Lung (tissue), 12 donors: Measurements from ENCODE around the gene OR5F1. TPM values are rescaled to one million over a fixed set of nuclear protein-coding genes. Genes with fewer than 3 reads are reported as not detected.
A peak's percentile ranks its signal among the peaks of the same experiment; 100 is the strongest.

Source experiments
- ATAC-seq: fragments of 200-7000 bp; cut with Tn5 transposase; one replicate; pipeline ENCODE4 v1.9.1; 2020; ENCODE audit warnings: moderate number of reproducible peaks; ENCODE audit not compliant: insufficient read depth, low FRiP score
- DNase-seq, 3 donors: peaks; one replicate each; pipeline ENCODE4 v3.0.0-alpha.2; 2013 to 2017
- H3K27ac ChIP-seq, 2 donors: one replicate each; pipeline ENCODE4 v1.5.1; 2013; ENCODE audit warnings: mild to moderate bottlenecking in 2 of 2, moderate library complexity in 2 of 2, control low read depth in 1 of 2, inconsistent platforms in 1 of 2, low read depth in 1 of 2, low read length in 1 of 2
- H3K27me3 ChIP-seq, 3 donors: one replicate each; pipeline ENCODE4 v1.5.1; 2013; ENCODE audit warnings: low read length in 2 of 3; ENCODE audit not compliant: control insufficient read depth in 3 of 3, insufficient read depth in 3 of 3
- H3K36me3 ChIP-seq, 4 donors: one replicate each; pipeline ENCODE4 v1.5.1; 2013; ENCODE audit warnings: low read length in 4 of 4, mild to moderate bottlenecking in 1 of 4, moderate library complexity in 1 of 4; ENCODE audit not compliant: control insufficient read depth in 4 of 4, insufficient read depth in 4 of 4
- H3K4me1 ChIP-seq, 5 donors: one replicate each; pipeline ENCODE4 v1.5.1; 2013; ENCODE audit warnings: low read length in 5 of 5, mild to moderate bottlenecking in 2 of 5, moderate library complexity in 1 of 5; ENCODE audit not compliant: control insufficient read depth in 5 of 5, insufficient read depth in 5 of 5
- H3K4me3 ChIP-seq: one replicate; pipeline ENCODE4 v1.5.1; 2013; ENCODE audit warnings: mild to moderate bottlenecking, control low read depth, moderate library complexity
- H3K9ac ChIP-seq, 2 donors: one replicate each; pipeline ENCODE4 v1.5.1; 2013; ENCODE audit warnings: low read length in 2 of 2, control low read depth in 1 of 2; ENCODE audit not compliant: insufficient read depth in 1 of 2
- H3K9me3 ChIP-seq, 4 donors: one replicate each; pipeline ENCODE4 v1.5.1; 2013; ENCODE audit warnings: low read length in 3 of 4, mild to moderate bottlenecking in 1 of 4, moderate library complexity in 1 of 4; ENCODE audit not compliant: control insufficient read depth in 4 of 4, insufficient read depth in 3 of 4
- WGBS, 2 donors: extraction: QIAGEN DNeasy Blood & Tissue Kit; methylation state at CpG; one replicate each; pipeline ENCODE4 v1.1.7; 2013; 5-methylcytosine and 5-hydroxymethylcytosine counted together
- polyA plus RNA-seq, 2 donors: library from polyadenylated mRNA; stranded (reverse); fragments of 200-250 nt; gene quantifications; one replicate each; pipeline ENCODE4 v1.2.1, GENCODE V29; 2013
- total RNA-seq, 2 donors: library from RNA; depleted of rRNA in 1 of 2; stranded (reverse); fragments of >200 nt in 1 of 2; gene quantifications; one replicate each; pipeline ENCODE4 v1.2.1, GENCODE V29; 2014 to 2021
- TF ChIP-seq, protein P1 (sequence below): IDR thresholded peaks from 2 replicates; pipeline ENCODE4 v1.5.1; 2012; ENCODE audit warnings: mild to moderate bottlenecking; ENCODE audit errors: control extremely low read depth, extremely low read depth
- donor health status: control.
- donor health status: control.
- donor health status: Bipolar disorder and iron deficiency.
- donor health status: healthy.
- donor health status: DM: yes; HTN: yes; CAD: no.

OR5F1 gene
- total and polyA plus RNA-seq, 4 donors: not detected

DNA sequence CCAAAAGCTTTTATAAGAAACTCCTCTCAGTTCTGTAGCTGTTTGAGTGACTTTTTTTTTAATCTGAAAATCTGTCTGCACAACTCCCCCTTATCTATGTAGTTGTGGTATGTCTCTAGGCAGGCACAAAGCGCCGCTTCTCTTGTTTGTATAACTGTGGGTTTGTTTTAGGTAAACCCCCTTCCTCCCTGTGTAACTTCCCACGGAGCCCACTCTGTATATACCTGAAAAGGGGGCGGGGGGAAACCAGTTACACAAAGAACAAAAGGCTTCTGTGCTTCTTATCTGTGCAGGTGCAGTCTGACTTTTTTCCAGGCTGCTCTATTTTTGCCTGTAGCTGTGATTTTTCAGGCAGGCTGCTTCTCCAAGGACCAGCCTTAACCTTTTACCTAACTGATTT is 37.9 kb downstream of the OR5F1 start:
- DNase-seq (peak; percentile 10 to 39 (median 37)), ATAC-seq (no peak)

DNA sequence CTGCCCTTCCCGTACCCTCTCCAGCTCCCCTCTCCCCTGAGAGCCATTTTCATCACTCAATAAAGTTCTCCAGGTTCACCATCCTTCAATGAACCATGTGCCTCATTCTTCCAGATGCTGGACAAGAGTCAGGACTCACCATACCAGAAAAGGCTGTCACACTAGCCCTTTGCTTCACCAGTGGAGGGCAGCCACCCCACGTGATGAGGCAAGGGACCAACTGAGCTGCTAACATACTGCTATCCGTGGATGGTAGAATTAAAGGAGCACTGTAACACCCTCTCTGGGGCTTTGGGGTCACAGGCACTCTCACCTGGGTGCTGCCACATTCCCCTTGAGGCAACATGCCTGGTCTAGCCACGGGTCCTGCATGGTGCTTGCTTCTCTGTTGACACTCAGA is 45.1 kb downstream of the OR5F1 start:
- WGBS, 2 donors: 67% methylated on average over 4 of the region's 4 CpGs
- H3K9me3 ChIP-seq: peaks cover 0 to 6% (median 2%) of the 10 kb centered on the region in 4 donors
- H3K36me3 ChIP-seq: no peaks in the 10 kb centered on the region
- H3K4me1 ChIP-seq: no peaks in the 10 kb centered on the region
- H3K4me3 ChIP-seq: no peak overlapping the region
- no peaks in the 10 kb centered on the region for H3K27me3 ChIP-seq
- no peak overlapping the region for H3K27ac ChIP-seq
- H3K9ac ChIP-seq: no peak overlapping the region
- TF ChIP-seq, protein P1, sequence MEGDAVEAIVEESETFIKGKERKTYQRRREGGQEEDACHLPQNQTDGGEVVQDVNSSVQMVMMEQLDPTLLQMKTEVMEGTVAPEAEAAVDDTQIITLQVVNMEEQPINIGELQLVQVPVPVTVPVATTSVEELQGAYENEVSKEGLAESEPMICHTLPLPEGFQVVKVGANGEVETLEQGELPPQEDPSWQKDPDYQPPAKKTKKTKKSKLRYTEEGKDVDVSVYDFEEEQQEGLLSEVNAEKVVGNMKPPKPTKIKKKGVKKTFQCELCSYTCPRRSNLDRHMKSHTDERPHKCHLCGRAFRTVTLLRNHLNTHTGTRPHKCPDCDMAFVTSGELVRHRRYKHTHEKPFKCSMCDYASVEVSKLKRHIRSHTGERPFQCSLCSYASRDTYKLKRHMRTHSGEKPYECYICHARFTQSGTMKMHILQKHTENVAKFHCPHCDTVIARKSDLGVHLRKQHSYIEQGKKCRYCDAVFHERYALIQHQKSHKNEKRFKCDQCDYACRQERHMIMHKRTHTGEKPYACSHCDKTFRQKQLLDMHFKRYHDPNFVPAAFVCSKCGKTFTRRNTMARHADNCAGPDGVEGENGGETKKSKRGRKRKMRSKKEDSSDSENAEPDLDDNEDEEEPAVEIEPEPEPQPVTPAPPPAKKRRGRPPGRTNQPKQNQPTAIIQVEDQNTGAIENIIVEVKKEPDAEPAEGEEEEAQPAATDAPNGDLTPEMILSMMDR: no peak
- no peak for ATAC-seq
- DNase-seq: no peak

More for the DNA sequence above, 37.9 kb downstream of the OR5F1 start:
- Histone ChIP-seq H3K27me3 (no peaks in the 10 kb centered on the region), H3K9ac (no peak overlapping the region), H3K36me3 (no peaks in the 10 kb centered on the region), H3K27ac (no peak overlapping the region), H3K4me3 (no peak overlapping the region), H3K4me1 (no peaks in the 10 kb centered on the region), H3K9me3 (peaks cover 0 to 3% (median 0%) of the 10 kb centered on the region in 4 donors)
- TF ChIP-seq, protein P1: no peak
- WGBS, 2 donors: 55 to 71% methylated on average over 4 of the region's 4 CpGs

Other genes starting within 250 kb of the OR5F1 start
- not detected for gene OR5D13, start 221.2 kb downstream of the OR5F1 start, total RNA-seq
- gene OR5D13, start 221.2 kb downstream of the OR5F1 start, polyA plus RNA-seq: not detected
- not detected for gene OR5D14, start 199.1 kb downstream of the OR5F1 start, total RNA-seq
- gene OR5D14, start 199.1 kb downstream of the OR5F1 start, polyA plus RNA-seq: not detected
- not detected for gene OR5L1, start 183.3 kb downstream of the OR5F1 start, total RNA-seq
- gene OR5L1, start 183.3 kb downstream of the OR5F1 start, polyA plus RNA-seq: not detected
- gene OR5D18, start 175.0 kb downstream of the OR5F1 start, total RNA-seq: not detected
- gene OR5D18, start 175.0 kb downstream of the OR5F1 start, polyA plus RNA-seq: not detected
- gene OR5L2, start 167.4 kb downstream of the OR5F1 start, total RNA-seq: not detected
- not detected for gene OR5L2, start 167.4 kb downstream of the OR5F1 start, polyA plus RNA-seq
- gene OR5D16, start 155.9 kb downstream of the OR5F1 start, total RNA-seq: not detected
- gene OR5D16, start 155.9 kb downstream of the OR5F1 start, polyA plus RNA-seq: not detected
- not detected for gene TRIM51, start 111.3 kb downstream of the OR5F1 start, total RNA-seq
- not detected for gene TRIM51, start 111.3 kb downstream of the OR5F1 start, polyA plus RNA-seq
- gene OR5W2, start 80.0 kb downstream of the OR5F1 start, total RNA-seq: not detected
- not detected for gene OR5W2, start 80.0 kb downstream of the OR5F1 start, polyA plus RNA-seq
- not detected for gene OR5I1, start 58.2 kb downstream of the OR5F1 start, total RNA-seq
- gene OR5I1, start 58.2 kb downstream of the OR5F1 start, polyA plus RNA-seq: not detected
- not detected for gene OR10AG1, start 24.7 kb downstream of the OR5F1 start, total RNA-seq
- gene OR10AG1, start 24.7 kb downstream of the OR5F1 start, polyA plus RNA-seq: not detected
- not detected for gene OR5AS1, start 33.0 kb upstream of the OR5F1 start, total RNA-seq
- gene OR5AS1, start 33.0 kb upstream of the OR5F1 start, polyA plus RNA-seq: not detected
- gene OR8I2, start 98.7 kb upstream of the OR5F1 start, total RNA-seq: not detected
- not detected for gene OR8I2, start 98.7 kb upstream of the OR5F1 start, polyA plus RNA-seq
- not detected for gene OR8H2, start 109.1 kb upstream of the OR5F1 start, total RNA-seq
- not detected for gene OR8H2, start 109.1 kb upstream of the OR5F1 start, polyA plus RNA-seq
- gene OR8H3, start 127.7 kb upstream of the OR5F1 start, total RNA-seq: not detected
- not detected for gene OR8H3, start 127.7 kb upstream of the OR5F1 start, polyA plus RNA-seq
- not detected for gene OR8J3, start 145.6 kb upstream of the OR5F1 start, total RNA-seq
- gene OR8J3, start 145.6 kb upstream of the OR5F1 start, polyA plus RNA-seq: not detected
- gene OR8K5, start 165.7 kb upstream of the OR5F1 start, total RNA-seq: not detected
- gene OR8K5, start 165.7 kb upstream of the OR5F1 start, polyA plus RNA-seq: not detected
- not detected for gene OR5J2, start 182.0 kb upstream of the OR5F1 start, total RNA-seq
- gene OR5J2, start 182.0 kb upstream of the OR5F1 start, polyA plus RNA-seq: not detected
- not detected for gene OR5T2, start 239.6 kb upstream of the OR5F1 start, total RNA-seq
- not detected for gene OR5T2, start 239.6 kb upstream of the OR5F1 start, polyA plus RNA-seq